Fibroblast of gingiva (primary cell): ENCODE measurements around the gene ZCWPW1.
"Not testable (repeated sequence)": the region's sequence is repeated elsewhere in the genome, so short reads cannot be mapped to it uniquely, and the experiment has no call there.

Source experiments
- DNase-seq: peaks from one replicate; pipeline ENCODE4 v3.0.0-alpha.2; 2011; ENCODE audit warnings: low read depth

Gene ZCWPW1

DNA sequence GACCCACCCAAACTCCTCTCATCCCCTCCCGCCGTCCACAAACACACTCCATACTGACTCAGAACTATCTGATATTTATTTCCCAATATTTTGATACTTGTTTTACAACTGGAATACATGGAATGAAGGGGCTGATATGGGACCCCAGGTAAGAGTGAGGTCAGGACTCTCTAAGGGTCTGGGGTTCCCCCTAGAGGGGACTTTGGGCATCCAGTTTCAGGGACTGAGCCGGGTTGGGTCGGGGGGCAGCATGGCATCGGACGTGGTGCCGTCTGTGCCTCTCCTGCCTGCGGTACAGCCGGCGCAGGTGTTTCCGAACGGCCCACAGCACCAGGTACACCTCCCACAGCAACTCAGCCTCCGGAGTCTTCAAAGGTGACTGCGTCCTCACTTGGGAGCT is 28.1 kb upstream of the ZCWPW1 start:
- DNase-seq: no peak

DNA sequence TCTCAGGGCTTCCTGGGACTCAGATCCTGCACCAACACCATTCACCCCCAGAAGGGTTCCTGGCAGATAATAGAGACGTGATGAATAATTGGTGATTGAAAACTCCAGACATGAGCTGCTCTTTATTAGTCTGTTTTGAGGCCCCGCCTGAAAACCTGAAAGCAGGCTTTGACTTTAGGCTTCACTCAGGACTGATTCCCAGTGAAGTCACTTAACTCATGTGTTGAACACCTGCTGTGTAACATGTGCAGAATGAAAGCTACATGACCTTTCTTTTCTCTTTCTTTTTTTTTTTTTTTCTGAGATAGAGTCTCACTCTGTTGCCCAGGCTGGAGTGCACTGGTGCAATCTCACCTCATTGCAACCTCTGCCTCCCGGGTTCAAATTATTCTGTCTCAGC is 26.7 kb upstream of the ZCWPW1 start:
- no peak for DNase-seq

DNA sequence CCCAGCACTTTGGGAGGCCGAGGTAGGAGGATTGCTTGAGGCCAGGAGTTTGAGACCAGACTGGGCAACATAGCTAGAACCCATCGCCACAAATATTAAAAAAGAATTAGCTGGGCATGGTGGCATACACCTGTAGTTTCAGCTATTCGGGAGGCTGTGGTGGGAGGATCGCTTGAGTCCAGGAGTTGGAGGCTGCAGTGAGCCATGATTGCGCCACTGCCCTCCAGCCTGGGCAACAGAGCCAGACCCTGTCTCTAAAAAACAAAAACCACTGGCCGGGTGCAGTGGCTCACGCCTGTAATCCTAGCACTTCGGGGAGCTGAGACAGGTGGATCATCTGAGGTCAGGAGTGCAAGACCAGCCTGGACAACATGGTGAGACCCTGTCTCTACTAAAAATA is 25.4 kb upstream of the ZCWPW1 start:
- not testable (repeated sequence) for DNase-seq

- DNase-seq: no peak
Observed at GRCh38 chr7:100452513-100452912, 24.0 kb upstream of the ZCWPW1 start.

GRCh38 chr7:100449190-100449795 is 20.8 kb upstream of the ZCWPW1 start:
- DNase-seq: no peak

GRCh38 chr7:100447363-100447762 is 18.9 kb upstream of the ZCWPW1 start:
- DNase-seq: not testable (repeated sequence)

DNA sequence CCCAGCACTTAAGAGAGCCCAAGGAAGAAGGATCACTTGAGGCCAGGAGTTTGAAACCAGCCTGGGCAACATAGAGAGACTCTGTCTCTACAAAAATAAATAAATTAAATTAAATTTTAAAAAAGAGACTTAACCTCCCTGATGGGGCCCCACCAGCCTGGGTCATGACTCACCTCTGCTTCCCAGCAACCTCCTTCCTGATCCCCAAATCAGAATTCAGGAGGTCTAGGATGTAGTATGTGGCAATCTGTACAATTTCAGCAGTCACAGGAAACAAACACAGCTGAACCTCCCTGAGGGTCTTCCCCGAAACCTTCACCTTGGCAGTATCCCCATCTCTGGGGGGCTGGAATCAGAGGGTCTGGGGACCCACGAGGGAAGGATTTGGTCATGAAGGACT is 17.5 kb upstream of the ZCWPW1 start:
- no peak for DNase-seq

DNA sequence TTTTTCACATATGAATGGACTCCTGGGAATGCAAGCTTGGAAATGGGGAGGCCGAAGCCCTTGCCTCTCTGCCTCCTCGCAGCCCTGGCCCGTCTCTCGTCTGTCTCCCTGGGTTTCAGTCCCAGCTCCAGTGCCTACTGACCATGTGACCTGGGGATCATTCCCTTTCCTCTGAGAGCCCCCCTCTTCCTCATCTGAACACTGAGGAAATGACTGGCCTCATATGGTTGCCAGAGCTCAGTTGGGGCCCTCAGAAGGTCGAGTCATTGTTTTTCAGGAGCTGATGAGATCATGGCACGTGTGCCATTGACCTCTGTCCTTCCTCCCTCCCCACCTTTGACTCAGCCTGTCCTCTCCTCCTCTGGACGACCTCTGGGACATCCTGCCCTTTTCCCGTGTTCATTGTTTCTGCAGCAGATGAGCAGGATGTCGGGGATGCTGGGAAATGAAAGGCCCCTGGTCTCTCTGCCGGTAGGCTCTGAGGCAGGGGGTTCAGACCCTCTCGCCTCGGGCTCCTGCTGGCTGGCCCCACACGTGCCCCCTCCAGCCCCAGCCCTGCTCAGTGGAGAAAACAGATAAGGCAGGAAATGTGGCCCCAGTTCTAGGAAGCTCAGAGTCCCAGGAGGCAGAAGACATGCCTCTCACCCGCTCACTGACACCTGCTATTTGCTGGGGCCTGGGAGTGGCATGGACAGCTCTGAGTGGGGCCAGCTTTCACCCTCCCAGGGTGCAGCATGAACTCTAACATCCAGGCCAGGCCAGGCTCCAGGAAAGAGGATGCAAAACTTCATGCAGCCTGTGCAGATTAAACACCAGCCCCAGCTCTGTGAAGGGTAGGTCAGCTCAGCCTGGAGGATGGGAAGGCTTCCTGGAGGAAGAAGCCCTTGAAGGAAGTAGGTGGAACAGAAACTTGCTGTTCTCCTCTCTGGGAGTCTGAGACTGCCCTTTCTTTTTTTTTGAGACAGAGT is 16.1 kb upstream of the ZCWPW1 start:
- DNase-seq: peak; percentile 57

- DNase-seq: no peak
Observed at GRCh38 chr7:100443096-100443840, 14.8 kb upstream of the ZCWPW1 start.

GRCh38 chr7:100441641-100442535 is 13.4 kb upstream of the ZCWPW1 start:
- DNase-seq: no peak

- not testable (repeated sequence) for DNase-seq
Observed at GRCh38 chr7:100439244-100439643, 10.7 kb upstream of the ZCWPW1 start.

DNA sequence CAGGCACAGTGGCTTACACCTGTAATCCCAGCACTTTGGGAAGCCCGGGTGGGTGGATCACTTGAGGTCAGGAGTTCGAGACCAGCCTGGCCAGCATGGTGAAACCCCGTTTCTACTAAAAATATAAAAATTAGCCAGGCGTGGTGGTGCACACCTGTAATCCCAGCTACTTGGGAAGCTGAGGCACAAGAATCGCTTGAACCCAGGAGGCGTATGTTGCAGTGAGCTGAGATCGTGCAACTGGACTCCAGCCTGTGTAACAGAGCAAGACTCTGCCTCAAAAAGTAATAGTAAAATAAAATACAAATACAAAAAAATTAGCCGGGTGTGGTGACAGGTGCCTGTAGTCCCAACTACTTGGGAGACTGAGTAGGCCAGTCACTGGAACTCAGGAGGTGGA is 10.2 kb upstream of the ZCWPW1 start:
- not testable (repeated sequence) for DNase-seq

DNA sequence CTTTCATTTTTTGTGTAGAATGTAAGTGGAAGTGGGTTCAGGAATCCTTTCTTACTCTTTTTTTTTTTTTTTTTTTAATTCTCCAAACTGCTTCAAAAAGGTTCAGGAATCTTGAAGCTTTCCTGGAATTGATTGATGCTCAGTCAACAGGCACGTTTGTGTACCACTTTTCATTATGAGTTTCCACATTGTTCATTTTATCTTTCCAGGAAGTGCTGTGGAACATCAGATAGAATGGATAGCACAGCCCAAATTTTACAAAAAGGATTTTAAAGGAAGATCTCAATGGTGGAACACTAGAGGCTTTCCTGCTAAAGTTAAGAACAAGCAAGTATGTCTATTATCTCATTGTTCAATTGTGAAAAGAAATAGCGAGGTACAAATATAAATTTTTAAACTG is 9.7 kb upstream of the ZCWPW1 start:
- DNase-seq: no peak

GRCh38 chr7:100437150-100438100 is 8.9 kb upstream of the ZCWPW1 start:
- no peak for DNase-seq

DNA sequence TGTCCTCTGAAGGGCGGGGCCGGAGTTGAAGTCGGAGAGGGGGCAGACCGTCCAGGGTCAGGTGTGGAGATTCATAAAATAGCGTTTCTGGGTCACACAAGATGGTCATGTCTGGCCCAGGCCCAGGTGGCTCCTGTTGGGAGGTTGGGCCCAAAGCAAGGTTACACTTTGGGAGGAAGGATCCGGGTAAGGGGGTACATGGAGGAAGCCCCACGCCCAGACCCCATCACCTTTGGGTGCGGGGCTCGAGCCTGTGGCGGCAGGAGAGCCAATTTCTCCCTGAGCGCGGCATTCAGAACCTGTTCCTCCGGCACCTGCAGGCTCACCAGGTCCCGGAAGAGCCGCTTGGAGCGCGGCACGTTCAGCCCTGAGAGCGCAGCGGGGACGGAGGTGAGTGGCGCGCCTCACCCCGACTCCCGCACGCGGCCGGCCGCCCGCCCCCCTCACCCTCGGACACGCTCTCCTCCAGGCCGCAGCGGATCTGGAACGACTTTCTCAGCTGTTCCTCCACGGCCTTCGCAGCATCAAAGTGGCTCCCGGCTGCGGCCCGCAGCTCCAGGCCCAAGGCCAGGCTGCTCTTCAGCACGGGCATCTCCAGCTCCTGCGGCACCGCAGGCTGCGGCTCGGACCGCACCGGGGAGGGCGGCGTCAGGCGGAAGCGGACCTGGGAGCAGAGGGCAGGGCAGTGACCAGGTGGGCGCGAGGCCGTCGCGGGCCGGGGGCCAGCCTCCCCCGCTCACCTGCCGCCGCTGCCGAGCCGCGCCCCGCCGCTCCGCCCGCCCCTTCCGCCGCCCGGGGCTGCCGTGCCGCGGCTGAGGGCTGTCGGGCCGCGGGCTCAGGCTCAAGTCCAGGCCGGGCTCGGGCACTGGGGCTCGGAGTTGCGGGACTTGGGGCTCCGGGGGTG is 7.2 kb upstream of the ZCWPW1 start:
- DNase-seq: no peak

DNA sequence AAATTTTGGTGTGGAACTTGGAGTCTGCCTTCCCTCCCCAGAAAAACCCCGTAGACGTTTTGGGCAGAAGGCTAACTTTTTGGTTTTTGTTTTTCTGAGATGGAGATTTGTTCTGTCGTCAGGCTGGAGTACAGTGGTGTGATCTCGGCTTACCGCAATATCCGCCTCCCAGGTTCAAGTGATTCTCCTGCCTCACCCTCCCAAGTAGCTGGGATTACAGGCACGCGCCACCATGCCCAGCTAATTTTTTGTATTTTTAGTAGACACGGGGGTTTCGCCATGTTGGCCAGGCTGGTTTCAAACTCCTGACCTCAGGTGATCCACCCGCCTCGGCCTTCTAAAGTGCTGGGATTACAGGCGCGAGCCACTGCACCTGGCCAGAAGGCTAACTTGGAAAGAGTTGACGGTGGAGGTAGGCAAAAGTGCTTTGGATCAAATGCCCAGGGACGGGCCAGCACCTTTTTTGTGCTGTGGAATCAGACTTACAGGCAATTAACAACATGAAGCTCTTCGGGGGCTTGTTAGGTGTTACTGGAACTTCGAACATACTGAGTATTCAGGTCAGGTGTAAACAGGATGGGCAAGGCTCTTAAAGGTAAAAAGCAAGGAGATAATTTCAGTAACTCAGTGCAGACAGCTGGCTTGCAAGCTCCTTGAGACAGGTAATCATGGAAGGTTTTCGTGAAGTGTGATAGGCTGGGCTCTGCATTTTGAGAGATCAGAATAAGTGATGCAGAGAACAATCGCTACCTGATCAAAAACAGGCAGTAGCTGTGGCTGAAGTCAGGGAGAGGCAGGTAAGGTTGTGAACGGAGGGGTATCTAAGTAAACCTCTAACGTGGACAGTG is 6.0 kb upstream of the ZCWPW1 start:
- DNase-seq: no peak

DNA sequence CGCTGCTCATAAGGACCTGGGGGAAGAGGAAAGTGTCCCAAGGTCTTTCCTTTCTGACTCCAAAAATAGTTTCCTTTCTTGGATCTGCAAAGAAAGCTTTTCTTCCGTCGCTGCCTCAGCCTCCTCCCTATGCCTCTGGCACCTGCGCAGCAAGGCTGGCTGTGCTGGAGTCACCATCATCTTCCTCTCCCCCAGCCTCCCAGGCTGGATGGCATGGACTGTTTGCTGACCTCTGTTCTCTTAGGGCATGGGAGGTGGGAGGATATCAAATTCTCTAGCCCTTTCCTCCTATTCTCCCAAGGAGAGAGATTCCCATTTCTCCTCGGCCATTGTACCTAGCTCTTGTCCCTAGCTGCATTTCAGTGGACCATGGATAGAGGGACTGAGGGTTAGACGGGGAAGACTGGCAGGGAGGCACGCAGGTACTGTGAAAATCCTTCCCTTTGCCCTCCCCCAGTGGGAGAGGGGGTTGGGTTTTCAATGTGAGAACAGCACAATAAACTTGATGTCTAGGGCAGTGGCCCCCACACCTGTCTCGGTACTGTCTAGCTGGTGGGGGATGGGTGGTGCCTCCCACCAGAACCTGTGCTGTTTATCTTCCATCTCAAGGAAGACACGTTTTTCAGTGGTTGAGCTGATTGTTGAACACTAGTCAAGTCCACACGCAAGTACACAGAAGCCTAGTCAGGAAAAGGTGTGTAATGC is 5.2 kb upstream of the ZCWPW1 start:
- no peak for DNase-seq

DNA sequence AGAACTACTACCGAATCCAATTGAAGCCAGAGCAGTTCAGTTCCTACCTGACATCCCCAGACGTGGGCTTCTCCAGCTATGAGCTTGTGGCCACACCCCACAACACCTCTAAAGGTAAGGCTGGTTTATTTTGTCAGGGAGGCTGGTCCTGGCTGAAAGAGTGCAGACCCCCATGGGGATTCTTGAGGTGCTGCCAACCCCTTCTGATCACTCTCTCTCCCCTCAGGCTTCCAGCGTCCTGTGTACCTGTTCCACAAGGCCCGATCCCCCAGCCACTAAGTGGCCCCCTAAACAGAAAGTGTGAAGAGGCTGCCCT is 4.7 kb upstream of the ZCWPW1 start:
- DNase-seq: no peak
